ENCODE results near the gene CPM.
"Not testable (repeated sequence)": the region's sequence is repeated elsewhere in the genome, so short reads cannot be mapped to it uniquely, and the experiment has no call there.

CPM gene

DNA sequence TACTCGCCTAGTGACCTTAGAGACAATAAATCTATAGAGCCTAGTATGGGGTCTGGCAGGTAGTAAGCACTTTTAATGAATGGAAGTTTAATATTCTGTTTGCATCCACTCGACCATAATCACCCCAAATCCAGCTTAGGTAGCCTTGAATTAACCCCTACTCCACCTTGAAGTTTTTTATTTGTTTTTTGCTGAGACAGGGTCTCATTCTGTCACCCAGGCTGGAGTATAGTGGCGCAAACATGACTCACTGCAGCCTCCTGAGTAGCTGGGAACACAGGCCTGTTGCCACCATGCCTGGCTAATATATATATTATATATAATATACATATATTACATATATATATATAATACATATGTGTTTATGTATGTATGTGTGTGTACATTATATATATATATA, 86.2 kb downstream of the CPM start:
- FAIRE-seq: no peak

GRCh38 chr12:68844788-68845695, 87.9 kb downstream of the CPM start:
- no peak for FAIRE-seq

DNA sequence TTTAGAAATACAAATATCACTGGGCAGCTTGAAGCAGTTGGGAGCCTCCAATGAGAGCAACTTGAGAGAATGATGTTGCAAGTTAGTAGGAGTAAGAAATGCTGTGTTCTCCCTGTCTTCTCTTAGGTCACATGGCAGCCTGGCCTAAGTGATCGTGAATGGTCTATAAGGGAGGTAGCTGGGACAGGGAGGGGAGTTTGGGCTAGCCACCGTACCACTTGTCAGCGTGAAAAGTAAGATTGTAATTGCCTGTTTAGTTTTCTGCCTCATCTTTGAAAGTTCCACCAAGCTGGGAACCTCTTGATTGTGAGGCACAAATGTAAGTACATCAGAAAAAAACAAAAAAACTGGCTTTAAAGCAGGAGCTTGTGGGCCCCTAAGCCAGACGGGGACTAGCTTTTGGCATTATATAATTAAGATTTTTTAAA, 88.6 kb downstream of the CPM start:
- no peak for FAIRE-seq

DNA sequence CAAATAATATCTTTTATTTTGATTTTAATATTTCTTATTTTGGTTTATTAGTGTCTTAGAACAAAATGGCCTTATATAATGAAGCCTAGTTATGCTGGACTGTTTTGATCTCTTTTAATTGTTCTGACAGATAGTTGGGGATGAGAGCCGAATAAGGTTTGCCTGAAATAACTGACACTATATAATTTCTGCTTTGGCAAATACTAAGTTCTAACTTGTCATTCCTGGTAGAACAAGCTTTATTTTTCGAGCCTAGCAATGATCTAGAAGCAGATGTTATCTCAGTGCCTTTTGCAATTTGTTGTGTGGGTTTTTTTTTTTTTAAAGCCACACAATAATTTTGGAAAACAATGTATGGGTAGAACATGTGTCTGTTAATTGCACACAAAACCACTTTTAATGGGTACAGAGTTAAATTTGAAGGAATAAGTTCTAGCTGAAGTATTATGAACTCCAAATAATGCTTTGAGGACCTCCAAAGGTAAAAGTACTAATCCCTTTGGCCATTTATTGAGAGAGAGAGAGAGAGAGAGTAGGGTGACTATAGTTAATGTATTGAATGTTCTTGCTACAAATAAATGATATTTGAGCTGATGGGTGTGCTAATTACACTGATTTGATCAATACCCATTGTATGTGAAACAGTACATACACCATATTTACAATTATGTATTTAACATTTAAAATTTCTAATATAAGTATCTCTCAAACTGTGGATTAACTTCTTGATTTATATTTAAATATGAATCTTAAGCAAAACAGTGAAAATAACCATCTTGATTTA, 90.0 kb downstream of the CPM start:
- no peak for FAIRE-seq

DNA sequence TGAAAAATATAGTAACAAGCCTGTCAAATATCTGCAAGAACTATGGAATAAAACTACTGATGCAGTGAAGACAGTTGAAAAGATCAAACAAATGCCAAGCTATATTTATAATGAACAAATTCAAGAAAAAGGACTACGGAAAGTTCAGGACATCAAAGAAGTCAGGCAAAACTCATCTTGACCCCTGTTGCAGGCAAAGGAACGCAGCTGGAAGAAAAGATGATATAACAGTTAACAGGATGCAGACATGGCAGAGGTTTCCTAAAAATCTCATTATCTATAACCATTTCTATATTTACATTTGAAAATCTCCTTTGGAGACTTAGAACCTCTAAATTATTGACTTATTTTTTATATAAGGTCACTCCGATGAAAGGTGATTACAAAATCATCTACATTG, 90.8 kb downstream of the CPM start:
- FAIRE-seq: no peak

GRCh38 chr12:68841717-68842116, 91.3 kb downstream of the CPM start:
- FAIRE-seq: no peak

DNA sequence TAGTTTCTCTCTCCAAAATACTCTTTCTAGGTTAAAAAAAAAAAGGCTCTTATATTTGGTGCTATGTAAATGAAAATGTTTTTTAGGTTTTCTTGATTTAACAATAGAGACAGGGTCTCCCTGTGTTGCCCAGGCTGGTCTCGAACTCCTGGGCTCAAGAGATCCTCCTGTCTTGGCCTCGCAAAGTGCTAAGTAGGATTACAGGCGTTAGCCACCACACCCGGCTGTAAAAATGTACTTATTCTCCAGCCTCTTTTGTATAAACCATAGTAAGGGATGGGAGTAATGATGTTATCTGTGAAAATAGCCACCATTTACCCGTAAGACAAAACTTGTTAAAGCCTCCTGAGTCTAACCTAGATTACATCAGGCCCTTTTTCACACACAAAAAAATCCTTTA, 91.8 kb downstream of the CPM start:
- FAIRE-seq: not testable (repeated sequence)

GRCh38 chr12:68839183-68840147, 93.5 kb downstream of the CPM start:
- FAIRE-seq: no peak

DNA sequence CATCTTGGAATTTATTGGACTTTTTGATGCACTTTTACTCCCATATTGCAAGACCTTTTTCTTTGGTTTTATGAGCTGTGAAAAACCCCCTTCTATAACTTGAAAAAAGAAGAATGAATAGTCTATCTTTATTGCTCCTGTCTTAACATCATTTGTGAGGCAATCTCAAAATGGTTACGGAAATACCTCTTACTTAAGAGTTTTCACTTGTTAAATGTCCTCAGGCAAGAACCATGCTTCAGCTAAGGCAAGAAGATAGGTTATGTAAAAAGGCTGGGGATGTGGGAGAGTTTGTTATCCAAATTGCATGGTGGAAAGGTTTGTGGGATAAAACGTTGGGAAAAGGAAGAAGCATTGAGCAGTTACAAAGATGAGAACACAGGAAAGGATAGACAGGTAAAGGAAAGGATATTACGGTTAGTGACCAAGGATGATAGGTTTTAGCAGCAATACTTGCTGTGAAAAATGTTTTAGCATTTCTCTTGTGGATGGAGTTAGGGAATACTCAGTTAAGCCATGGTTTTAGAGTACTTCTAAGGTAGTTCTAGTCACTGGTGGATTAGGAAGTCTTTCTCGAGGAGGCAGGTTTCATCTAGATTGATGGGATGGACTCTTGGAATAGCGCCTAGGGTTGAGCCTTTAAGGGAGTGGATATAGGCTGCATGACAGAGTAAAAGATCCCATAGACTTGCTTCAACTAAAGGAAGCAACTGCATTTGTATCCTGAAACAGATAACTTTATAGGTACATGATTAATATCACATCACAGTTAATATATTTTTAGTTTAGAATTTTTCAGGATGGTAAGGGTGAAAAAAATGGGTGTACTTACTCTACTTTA, 94.7 kb downstream of the CPM start:
- FAIRE-seq: no peak

DNA sequence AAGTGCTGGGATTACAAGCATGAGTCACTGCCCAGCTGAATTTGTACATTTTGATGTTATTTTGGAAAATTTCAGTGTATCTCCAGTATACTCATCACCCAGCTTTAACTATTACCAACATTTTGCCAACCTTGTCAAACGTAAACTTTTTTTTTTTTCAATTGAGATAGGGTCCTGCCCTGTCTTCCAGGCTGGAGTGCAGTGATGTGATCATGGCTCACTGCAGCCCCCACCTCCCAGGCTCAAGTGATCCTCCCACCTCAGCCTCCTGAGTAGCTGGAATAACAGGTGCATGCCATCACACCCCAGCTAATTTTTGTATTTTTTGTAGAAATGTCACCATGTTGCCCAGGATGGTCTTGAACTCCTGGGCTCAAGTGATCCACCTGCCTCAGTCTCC, 95.8 kb downstream of the CPM start:
- FAIRE-seq: no peak

GRCh38 chr12:68835333-68835908, 97.5 kb downstream of the CPM start:
- no peak for FAIRE-seq

DNA sequence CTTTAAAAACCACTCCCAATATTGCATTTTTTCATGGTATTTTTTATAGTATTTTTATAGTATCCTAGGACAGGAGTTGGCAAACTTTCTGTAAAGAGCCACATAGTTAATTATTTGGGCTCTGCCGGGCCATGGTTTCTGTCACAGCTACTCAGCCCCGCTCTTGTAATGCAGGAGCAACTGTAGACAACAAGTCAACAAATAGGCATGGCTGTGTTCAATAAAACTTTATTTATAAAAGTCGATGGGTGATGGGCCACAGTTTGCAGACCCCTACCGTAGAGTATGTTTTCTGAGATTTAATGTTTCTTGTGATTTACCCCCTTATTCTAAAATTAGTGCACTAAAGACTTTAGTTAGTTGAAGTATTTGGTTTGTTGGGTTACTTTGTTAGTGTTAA, 99.5 kb downstream of the CPM start:
- FAIRE-seq: no peak

- FAIRE-seq: no peak
Observed at GRCh38 chr12:68832504-68832867, 100.5 kb downstream of the CPM start.

DNA sequence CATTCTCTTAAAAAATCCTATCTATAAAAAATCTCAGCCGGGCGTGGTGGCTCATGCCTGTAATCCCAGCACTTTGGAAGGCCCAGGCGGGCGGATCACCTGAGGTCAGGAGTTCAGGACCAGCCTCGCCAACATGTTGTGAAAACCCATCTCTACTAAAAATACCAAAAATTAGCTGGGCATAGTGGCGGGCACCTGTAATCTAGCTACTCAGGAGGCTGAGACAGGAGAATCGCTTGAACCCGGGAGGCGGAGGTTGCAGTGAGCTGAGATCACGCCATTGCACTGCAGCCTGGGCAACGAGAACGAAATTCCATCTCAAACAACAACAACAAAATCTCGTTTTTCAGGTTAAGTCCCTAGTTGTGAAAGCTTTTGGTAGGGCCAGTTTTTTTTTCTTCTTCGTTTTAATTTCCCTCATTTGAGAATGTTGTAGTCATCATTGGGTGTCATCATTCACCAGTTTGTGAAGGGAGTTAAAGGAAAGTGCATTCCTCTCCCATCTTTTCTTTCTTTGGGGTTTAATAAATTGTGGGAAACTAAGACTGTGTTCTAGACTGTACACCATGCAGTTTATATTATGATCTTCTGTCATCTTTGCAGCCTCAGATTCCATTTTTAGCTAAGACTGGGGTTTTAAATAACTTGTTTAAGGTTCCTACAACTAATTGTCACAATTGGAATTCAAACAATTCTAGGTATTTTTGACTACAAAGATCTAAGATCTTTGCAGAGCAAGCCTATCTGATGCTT, 101.0 kb downstream of the CPM start:
- FAIRE-seq: no peak

GRCh38 chr12:68831272-68831671, 101.7 kb downstream of the CPM start:
- FAIRE-seq: no peak

DNA sequence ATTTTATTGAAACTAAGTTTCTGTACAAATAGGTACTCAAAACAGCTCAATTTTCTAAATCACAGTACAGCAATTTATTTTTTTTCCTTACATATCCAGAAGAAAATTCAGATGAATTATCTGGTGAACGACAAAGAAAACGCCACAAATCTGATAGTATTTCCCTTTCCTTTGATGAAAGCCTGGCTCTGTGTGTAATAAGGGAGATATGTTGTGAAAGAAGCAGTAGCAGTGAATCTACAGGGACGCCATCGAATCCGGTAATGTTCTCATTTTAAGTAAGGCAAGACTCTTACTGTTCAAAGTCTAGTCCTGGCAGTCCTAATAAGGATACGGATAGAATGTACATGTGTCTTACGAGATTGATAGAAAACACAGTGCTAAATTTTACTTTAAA, 104.3 kb downstream of the CPM start:
- no peak for FAIRE-seq

DNA sequence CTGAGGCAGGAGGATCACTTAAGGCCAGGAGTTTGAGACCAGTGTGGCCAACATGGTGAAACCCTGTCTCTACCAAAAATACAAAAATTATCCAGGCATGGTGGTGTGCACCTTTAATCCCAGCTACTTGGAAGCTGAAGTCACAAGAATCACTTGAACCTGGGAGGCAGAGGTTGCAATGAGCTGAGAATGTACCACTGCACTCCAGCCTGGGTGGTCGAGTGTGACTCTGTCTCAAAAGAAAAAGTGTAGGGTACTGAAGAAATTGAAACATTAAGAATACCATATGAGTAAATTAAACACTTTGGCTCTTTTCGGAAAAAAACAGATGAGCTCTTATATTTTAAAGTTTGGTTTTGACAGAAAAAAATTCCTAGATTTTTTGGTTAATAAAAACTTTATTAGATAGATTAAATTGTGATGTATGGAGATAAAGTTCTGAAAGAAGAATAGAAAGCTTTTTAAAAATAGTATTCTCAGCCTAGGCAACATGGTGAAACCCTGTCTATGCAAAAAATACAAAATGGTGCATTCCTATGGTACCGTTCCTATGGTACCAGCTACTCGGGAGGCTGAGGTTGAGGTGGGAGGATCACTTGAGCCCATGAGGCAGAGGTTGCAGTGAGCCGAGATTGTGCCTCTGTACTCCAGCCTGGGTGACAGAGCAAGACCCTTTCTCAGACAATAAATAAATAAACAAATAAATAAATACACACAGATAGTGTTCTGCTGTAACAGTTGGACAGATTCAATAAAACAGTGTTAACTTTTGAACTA, 104.9 kb downstream of the CPM start:
- FAIRE-seq: no peak

DNA sequence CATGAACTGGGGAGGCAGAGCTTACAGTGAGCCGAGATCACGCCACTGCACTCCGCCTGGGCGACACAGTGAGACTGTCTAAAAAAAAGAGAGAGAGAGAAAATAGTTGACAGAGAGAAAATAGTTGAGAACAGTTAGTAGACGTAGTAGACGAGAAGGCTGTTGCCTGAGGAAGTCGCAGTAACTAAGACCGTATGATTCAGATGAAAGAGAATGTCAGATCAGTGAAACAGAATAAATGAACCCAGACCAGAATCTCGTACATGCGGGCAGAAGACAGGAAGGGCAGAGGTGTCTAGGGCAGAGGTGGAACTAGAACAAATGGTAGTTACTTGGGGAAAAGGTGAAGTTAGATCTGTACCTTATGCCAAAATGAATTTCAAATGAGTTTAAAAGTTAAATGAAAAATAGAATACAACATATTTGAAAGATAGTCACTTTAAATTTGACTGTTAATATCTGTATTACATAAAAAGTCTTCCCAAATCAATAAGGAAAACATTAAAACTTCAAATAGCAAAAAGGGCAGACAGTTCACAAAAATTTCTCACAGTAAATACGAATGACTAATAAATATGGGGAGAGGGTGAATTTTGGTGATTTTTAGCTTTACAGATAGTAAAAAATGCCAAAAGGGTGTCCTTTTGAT, 107.3 kb downstream of the CPM start:
- no peak for FAIRE-seq

GRCh38 chr12:68824597-68825250, 108.2 kb downstream of the CPM start:
- no peak for FAIRE-seq

Measured in colon (tissue), 2 donors.